Measurements from ENCODE around the gene FAM193A.

DNA sequence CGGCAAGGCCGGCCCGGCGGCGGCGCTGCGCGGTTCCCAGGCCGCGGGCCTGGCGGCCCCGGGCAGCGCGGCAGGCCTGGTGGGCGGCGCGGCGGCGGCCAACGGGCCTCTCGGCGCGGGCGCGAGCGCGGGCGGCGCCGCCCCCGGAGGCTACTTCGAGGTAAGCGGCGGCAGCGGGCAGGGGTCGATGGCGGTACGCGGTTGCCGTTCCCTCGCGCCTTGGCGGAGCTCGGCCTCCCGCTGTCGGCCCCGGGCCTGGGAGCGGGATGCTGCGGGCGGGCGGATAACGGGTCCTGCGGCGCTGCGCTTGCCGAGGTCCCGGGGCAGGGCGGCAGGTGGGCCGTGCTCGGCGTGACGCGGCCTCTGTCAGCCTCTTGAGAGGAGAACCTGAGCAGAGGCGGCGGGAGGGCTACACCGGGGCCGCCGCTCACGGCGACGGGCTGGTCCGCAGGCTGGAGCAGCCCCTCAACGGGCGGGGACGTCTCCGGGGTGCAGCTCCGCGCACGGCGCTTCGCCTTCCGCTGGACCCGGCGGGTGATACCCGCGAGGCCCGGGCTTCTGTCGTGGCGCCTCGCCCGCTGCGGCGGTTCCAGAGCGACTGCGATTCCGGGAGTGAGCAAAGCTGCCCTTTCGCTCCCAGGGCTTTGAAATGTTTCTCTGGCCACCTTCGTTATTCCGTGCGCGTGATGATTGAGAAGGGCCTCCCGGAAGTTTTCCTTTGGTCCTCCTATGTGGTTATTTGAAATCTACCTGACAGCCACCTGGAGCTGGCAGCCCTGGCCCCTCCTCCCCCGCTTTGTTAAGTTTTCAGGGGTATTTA lies 774 bp downstream of the FAM193A start:
- TF ChIP-seq, protein P1, sequence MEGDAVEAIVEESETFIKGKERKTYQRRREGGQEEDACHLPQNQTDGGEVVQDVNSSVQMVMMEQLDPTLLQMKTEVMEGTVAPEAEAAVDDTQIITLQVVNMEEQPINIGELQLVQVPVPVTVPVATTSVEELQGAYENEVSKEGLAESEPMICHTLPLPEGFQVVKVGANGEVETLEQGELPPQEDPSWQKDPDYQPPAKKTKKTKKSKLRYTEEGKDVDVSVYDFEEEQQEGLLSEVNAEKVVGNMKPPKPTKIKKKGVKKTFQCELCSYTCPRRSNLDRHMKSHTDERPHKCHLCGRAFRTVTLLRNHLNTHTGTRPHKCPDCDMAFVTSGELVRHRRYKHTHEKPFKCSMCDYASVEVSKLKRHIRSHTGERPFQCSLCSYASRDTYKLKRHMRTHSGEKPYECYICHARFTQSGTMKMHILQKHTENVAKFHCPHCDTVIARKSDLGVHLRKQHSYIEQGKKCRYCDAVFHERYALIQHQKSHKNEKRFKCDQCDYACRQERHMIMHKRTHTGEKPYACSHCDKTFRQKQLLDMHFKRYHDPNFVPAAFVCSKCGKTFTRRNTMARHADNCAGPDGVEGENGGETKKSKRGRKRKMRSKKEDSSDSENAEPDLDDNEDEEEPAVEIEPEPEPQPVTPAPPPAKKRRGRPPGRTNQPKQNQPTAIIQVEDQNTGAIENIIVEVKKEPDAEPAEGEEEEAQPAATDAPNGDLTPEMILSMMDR (IDR thresholded peaks at IDR 0.05) = no peak
- peak in 1 of 4 donors; percentile 22 for TF ChIP-seq POLR2A (IDR thresholded peaks at IDR 0.05)
